Measurements from ENCODE around the gene PSMD14. TPM values are rescaled to one million over a fixed set of nuclear protein-coding genes. Genes with fewer than 3 reads are reported as not detected.

PSMD14 gene
- 77.3 and 156 TPM in 2 replicates for total RNA-seq

DNA sequence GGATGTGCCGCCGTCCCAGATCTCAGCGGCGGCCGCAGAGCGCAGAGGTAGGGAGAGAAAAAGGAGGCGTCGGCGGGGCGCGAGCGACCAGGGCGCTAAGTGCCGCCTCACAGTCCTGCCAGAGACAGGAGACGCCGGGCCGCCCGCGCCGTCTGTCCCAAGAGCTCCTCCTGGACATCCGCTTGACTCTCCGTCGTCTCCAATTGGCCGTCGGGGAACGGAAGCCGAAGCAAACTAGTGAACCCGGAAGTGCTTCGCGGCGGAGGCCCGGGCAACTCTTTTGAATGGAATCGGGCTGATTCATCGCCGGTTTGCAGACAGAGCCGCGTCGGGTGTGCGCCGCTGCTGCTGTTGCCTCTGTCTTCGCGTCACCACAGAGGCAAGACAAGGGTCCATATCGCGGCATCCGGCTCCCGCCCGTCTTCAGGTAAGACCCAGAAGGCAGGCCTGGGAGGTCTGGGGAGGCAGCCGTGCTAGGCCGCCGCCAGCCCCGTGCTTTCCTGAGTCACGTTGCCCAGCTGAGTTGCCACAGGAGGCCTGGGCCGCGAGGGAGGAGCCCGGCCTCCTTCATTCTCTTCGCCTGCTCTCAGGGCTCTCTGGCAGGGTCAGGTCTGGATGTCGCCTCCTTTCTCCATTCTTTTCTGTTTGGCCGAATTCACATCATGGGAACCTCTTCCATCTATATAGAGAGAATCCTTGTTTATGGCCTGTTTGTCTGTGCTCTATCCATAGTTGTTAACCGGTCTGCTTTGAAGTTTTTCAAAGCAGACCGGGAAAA, at the start of gene PSMD14:
Gene PSMD14 (plus strand): TSS at position 248 of the 778 bp plus-strand sequence. CDS start 10,401 bp downstream, outside the sequence.

DNA sequence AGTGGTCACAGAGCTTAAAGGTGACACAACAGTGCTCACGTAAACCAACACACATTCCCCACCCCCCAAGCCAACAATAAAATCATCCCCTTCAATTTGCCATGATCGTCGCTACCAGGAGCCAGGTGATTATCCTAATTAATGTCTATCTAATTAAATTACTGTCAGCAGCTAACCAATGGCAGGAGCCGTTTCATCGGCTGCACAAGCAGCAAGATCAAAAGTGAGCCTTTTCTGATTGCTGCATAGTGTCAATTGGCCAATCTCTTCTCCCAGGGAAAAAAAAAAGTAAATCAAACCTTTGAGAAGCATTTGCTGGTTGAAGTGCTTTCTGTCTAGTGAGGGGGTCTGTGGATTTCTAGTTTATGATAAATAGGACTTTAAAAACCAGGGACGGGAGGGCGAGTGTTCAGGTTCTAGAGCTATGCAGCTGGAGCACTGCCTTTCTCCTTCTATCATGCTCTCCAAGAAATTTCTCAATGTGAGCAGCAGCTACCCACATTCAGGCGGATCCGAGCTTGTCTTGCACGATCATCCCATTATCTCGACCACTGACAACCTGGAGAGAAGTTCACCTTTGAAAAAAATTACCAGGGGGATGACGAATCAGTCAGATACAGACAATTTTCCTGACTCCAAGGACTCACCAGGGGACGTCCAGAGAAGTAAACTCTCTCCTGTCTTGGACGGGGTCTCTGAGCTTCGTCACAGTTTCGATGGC, 107.9 kb downstream of the PSMD14 start, which contains the start of gene TBR1:
Gene TBR1 (plus strand): TSS at position 311 of the 721 bp plus-strand sequence. CDS start 114 bp downstream, at position 425.

Small RNA genes within 50 kb of the gene (small RNA-seq; reads per million reads assigned to genes)
- gene RNA5SP108 (ENCODE audit: low replicate concordance), result not detected

Other genes with a start within 250 kb of the PSMD14 start
- 88.2 and 92.8 TPM in 2 replicates for gene TANK, start 148.0 kb upstream of the PSMD14 start, total RNA-seq
- under 0.01 TPM in 1 of 2 replicates, not detected in the other for gene TBR1, start 107.9 kb downstream of the PSMD14 start, total RNA-seq

Measured in placental pericyte (primary cell).